GM18951 (cell line): Measurements from ENCODE around the gene SPATA13.

Experiments used
- POLR2A ChIP-seq: IDR thresholded peaks from 4 replicates; pipeline ENCODE4 v1.6.1; 2011; ENCODE audit warnings: mild to moderate bottlenecking; ENCODE audit not compliant: insufficient read length, insufficient read depth; ENCODE audit errors: extremely low read depth
- in situ Hi-C: fragments of 300-500 bp; cut with MboI; formaldehyde crosslinking; loops from one replicate; pipeline ENCODE4 v1.12.0; 2022; ENCODE audit warnings: low sequenced_read_pairs, mixed read lengths, inconsistent platforms; ENCODE audit not compliant: unreplicated experiment

The SPATA13 gene

GRCh38 chr13:24252136-24252535 lies 91.6 kb downstream of the SPATA13 start:
- in situ Hi-C loops: no loop called here
- TF ChIP-seq POLR2A: no peak

DNA sequence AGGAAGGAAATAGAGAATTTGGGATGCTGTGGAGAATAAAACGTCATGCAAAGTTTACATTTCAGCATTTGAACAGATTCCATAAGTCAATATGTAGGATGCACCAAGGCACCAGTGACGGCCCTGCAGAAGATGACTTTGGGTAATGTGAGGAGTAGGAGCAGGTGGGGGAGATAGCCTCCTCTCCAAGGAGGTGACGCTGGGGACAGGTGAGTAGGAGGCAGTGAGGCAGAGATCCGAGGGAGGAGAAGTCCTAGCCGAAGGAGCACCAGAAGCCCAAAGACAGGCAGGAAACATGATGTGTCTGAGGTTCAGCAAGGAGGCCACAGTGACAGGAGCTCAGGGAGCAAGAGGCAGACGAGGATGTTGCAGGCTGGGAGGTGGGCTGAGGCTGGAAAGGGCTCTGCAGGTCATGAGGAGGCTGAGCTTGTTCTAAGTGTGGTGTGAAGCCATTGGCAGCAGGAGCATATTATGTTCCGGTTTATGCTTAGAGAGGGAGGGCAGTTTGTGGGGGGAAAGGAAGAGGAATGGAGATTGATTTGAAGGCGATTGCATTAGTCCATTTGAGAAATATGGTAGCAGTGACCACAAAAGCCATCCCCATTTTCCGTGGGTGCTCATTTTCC lies 93.1 kb downstream of the SPATA13 start:
- in situ Hi-C loops: no loop called here
- no peak for TF ChIP-seq POLR2A

DNA sequence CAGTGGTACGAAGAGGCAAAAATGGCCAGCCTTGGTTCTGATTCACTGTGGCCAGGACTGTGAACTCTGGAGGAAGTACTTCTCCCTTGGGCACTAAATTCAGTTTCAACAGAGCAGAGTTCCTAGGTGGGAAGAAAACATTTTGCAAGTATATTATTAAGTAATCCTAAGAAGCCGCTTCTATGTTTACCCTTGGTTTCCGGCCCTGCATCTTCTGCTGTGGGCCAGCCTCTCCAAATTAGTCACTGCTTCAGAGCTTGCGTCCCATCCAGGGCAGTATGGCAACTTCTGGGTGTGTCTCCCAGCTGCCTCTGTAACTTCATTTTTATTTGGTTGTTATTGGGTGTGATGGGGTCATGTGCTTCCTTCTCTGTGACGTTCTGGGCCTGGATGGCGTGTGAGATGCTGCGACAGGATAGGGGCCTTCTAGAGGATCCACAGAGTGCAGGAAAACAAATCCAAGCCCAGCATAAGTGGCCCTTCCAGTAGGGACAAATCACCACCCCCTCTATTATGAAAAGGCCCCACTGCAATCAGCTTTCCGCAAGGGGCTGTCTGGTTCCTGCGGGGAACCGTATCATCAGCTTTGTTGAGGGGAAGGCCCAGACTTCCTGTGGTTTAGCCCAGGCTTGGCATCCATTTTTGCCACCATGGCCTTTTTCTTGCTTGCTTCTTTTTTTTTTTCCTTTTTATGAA lies 93.8 kb downstream of the SPATA13 start:
- in situ Hi-C loops: no loop called here
- no peak for TF ChIP-seq POLR2A

DNA sequence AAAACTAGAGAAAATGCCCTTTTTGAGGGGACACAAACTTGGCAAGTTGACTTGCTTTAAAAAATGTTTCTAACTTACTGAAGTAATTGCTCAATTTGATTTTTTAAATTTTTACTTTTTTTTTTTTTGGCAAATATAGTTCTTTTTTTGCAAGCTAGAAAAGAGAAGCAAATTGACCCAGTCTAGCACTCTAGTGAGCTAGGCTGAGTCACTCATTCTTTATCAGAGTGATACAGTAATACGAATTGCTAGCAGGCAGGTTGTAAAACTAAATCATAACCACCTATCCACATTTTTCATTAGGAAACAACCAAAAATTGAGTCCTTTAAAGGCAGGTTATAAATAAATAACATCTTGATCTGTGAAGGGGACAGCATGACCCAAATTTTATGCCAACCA lies 97.0 kb downstream of the SPATA13 start:
- in situ Hi-C loops: no loop called here
- no peak for TF ChIP-seq POLR2A

- in situ Hi-C loops: no loop called here
- TF ChIP-seq POLR2A: no peak
These were observed 101.0 kb downstream of the SPATA13 start for GRCh38 chr13:24261566-24261965.

DNA sequence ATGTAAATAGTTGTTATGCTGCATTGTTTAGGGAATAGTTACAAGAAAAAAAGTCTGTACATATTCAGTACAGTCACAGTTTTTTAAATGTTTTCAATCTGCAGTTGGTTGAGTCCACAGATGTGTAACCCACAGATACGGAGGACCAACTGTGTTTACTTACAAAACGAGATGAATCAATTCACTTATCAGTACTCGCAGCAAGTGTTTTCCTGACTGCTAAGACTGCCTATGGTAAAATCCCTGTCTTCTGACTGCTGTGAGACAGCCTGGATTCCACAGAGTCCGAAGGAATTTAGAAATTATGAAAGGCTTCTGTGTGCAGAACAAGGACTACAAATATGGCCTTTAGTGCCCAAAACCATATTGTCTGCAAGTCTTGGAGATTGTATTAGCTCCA lies 103.1 kb downstream of the SPATA13 start:
- in situ Hi-C loops: no loop called here
- no peak for TF ChIP-seq POLR2A

- TF ChIP-seq POLR2A: no peak
- in situ Hi-C loops: no loop called here
These were observed 104.5 kb downstream of the SPATA13 start for GRCh38 chr13:24264976-24265375.

DNA sequence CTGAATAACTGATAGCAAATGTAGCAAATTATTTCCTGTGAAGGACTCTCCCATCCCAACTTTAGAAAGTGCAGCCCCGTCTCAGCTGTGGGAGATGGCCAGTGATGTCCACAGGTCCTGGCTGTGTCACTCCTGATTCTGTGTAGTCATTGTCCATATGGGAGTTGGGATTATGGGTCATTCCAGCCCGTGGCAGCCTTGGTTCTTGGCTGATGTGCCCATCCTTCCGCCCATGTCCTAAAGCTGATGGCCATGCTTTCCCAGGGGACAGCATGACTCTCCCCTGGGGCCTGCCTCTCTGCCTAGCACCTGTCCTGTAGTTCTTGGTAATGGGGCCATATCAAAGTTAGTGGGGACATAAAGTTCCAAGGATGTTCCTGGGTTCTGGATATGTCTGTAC lies 104.9 kb downstream of the SPATA13 start:
- in situ Hi-C loops: no loop called here
- no peak for TF ChIP-seq POLR2A

- in situ Hi-C loops: no loop called here
- no peak for TF ChIP-seq POLR2A
These were observed 106.8 kb downstream of the SPATA13 start for GRCh38 chr13:24267274-24267673.

GRCh38 chr13:24267801-24268200 lies 107.3 kb downstream of the SPATA13 start:
- no peak for TF ChIP-seq POLR2A
- in situ Hi-C loops: no loop called here

- in situ Hi-C loops: no loop called here
- no peak for TF ChIP-seq POLR2A
These were observed 109.3 kb downstream of the SPATA13 start for GRCh38 chr13:24269821-24270220.

- in situ Hi-C loops: no loop called here
- TF ChIP-seq POLR2A: peak; percentile 59
These were observed 110.2 kb downstream of the SPATA13 start for GRCh38 chr13:24270639-24271141.

GRCh38 chr13:24271231-24271600 lies 110.7 kb downstream of the SPATA13 start:
- TF ChIP-seq POLR2A: no peak
- in situ Hi-C loops: no loop called here
